ENCODE results near the gene ALDH2. TPM values are rescaled to one million over a fixed set of nuclear protein-coding genes. Genes with fewer than 3 reads are reported as not detected.

Gene ALDH2
- total RNA-seq, 4 donors from 2014 or later, result 70.2 to 120 (median 95.3) TPM

DNA sequence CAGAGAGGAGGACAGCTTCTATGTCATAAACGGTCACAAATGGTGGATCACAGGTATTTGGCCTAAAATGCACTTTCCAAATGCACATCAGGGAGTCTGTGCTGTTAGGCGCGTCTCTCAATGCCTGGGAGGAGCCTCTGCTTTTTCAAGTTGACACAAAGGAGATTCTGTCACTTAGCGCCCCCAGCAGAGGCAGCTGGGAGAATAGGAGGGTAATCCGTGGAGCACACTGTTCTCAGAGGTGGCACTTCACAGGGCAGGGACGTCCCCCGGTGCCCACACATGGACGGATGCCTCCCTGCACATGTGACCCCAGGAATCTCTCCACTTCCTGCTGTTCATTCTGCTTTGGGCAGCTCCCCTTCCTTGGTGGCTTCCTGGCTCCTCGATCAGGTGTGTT, 19.4 kb upstream of the ALDH2 start:
- H3K4me3 ChIP-seq, result no peak overlapping the region
- no peaks in the 10 kb centered on the region for H3K4me1 ChIP-seq
- no peaks in the 10 kb centered on the region for H3K9me3 ChIP-seq
- WGBS, 2 donors, result 66 to 78% methylated on average over 8 to 9 of the region's 9 CpGs
- no peak overlapping the region for H3K27ac ChIP-seq
- peaks cover 0 to 96% (median 0%) of the 10 kb centered on the region in 3 donors for H3K36me3 ChIP-seq
- TF ChIP-seq POLR2A (IDR thresholded peaks at IDR 0.05), result no peak
- TF ChIP-seq EP300 (IDR thresholded peaks at IDR 0.05), result no peak
- TF ChIP-seq, protein P1, sequence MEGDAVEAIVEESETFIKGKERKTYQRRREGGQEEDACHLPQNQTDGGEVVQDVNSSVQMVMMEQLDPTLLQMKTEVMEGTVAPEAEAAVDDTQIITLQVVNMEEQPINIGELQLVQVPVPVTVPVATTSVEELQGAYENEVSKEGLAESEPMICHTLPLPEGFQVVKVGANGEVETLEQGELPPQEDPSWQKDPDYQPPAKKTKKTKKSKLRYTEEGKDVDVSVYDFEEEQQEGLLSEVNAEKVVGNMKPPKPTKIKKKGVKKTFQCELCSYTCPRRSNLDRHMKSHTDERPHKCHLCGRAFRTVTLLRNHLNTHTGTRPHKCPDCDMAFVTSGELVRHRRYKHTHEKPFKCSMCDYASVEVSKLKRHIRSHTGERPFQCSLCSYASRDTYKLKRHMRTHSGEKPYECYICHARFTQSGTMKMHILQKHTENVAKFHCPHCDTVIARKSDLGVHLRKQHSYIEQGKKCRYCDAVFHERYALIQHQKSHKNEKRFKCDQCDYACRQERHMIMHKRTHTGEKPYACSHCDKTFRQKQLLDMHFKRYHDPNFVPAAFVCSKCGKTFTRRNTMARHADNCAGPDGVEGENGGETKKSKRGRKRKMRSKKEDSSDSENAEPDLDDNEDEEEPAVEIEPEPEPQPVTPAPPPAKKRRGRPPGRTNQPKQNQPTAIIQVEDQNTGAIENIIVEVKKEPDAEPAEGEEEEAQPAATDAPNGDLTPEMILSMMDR (IDR thresholded peaks at IDR 0.05), result no peak
- H3K27me3 ChIP-seq, result no peaks in the 10 kb centered on the region
- DNase-seq (ENCODE audit: low spot score in 2 of 2), result no peak

DNA sequence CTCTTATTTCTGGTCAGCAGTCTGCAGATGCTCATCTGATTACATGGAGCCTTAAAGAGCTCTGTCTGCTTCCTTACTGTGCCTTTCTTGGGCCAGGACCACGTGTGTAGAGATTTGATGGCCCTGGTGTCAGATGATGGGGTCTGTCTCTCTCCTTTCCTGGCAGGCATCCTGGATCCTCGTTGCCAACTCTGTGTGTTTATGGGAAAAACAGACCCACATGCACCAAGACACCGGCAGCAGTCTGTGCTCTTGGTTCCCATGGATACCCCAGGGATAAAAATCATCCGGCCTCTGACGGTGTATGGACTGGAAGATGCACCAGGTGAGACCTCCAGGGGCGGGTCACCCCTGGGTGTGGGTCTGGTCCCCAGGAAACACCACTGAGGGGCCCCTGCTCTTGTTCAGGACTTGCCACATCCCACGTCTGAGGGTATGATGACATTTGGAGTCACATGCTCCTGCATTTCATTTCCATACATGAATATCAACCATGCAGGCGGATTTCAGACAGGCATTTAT, 18.5 kb upstream of the ALDH2 start:
- Histone ChIP-seq H3K36me3 (peaks cover 0 to 92% (median 0%) of the 10 kb centered on the region in 3 donors), H3K27ac (no peak overlapping the region), H3K4me3 (no peak overlapping the region), H3K9me3 (no peaks in the 10 kb centered on the region), H3K27me3 (no peaks in the 10 kb centered on the region), H3K4me1 (no peaks in the 10 kb centered on the region)
- WGBS, 2 donors, result 63 to 68% methylated on average over 8 of the region's 8 CpGs
- no peak for DNase-seq (ENCODE audit: low spot score in 2 of 2)
- TF ChIP-seq POLR2A (IDR thresholded peaks at IDR 0.05), result no peak
- no peak for TF ChIP-seq EP300 (IDR thresholded peaks at IDR 0.05)
- TF ChIP-seq, protein P1 (IDR thresholded peaks at IDR 0.05), result no peak

DNA sequence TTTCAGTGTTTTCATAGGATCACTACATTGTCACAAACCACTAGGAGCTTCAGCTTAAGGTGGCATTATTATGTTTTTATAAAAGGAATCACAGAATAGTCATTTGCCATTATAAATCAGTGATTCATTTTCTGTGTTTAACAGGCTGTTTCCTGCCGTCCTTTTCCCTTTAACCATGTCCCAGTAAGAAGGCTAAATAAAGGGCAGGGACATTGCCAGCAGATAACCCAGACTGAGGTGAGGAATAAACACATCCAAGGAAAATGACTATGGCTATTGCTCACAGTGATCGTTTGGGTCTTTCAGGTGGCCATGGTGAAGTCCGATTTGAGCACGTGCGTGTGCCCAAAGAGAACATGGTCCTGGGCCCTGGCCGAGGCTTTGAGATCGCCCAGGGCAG, 17.9 kb upstream of the ALDH2 start:
- TF ChIP-seq, protein P1 (IDR thresholded peaks at IDR 0.05), result no peak
- TF ChIP-seq EP300 (IDR thresholded peaks at IDR 0.05) (no peak), POLR2A (IDR thresholded peaks at IDR 0.05) (no peak)
- Histone ChIP-seq H3K9me3 (no peaks in the 10 kb centered on the region), H3K36me3 (peaks cover 0 to 94% (median 0%) of the 10 kb centered on the region in 3 donors), H3K27ac (no peak overlapping the region), H3K27me3 (no peaks in the 10 kb centered on the region), H3K4me3 (no peak overlapping the region), H3K4me1 (no peaks in the 10 kb centered on the region)
- DNase-seq (ENCODE audit: low spot score in 2 of 2), result no peak
- 80 to 84% methylated on average over 7 of the region's 7 CpGs for WGBS, 2 donors

DNA sequence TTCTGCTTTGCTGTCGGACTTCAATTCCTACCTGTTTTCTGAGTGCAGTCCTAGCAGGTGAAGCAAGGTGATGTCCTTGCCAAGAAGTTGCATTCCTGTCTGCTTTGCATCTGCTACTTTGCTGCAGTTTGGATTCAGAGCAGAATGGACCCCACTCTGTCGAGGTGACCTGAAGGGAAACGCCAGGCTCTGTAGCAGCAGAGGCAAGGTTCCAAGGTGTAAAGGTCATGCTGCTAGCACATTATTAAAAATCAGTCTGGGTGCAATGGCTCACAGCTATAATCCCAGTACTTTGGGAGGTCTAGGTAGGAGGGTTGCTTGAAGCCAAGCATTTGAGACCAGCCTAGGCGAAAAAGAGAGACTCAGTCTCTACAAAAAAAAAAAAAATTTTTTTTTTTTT, 17.3 kb upstream of the ALDH2 start:
- no peak overlapping the region for H3K4me3 ChIP-seq
- no peak overlapping the region for H3K27ac ChIP-seq
- H3K36me3 ChIP-seq, result peaks cover 0 to 94% (median 0%) of the 10 kb centered on the region in 3 donors
- H3K27me3 ChIP-seq, result no peaks in the 10 kb centered on the region
- H3K4me1 ChIP-seq, result no peaks in the 10 kb centered on the region
- 82 to 89% methylated on average over 4 of the region's 4 CpGs for WGBS, 2 donors
- no peak for DNase-seq (ENCODE audit: low spot score in 2 of 2)
- no peaks in the 10 kb centered on the region for H3K9me3 ChIP-seq
- TF ChIP-seq EP300 (IDR thresholded peaks at IDR 0.05) (no peak), POLR2A (IDR thresholded peaks at IDR 0.05) (no peak)
- TF ChIP-seq, protein P1 (IDR thresholded peaks at IDR 0.05), result no peak

DNA sequence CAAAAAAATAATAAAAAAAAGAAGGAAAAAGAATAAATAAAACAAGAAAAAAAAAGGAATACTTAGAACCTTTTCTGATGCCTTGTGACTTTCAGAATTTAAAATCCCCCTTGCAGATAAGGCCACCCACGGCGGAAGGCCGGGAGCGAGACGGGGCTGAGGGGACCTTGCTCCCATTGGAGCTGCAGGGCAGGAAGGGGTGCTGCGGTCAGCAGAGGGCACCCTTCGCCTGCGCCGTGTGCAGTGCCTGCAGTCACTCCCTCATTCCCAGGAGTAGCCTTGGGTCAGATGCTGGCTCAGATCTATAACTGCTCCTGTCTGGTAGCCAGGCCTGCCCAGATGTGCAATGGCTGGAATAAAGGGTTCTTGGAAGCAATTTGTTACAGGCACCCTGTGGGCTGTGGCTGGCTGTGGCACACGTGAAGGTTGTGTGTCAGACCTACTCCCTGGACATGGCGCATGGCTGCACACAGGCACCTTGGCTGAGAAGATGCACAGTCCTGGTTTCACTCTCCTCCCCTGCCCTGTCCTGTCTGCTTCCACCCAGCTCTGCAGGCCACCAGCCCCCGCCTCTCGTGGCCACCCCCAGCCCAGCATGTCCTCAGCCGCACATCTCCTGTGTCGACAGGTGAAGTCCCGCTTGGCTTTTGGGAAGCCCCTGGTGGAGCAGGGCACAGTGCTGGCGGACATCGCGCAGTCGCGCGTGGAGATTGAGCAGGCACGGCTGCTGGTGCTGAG, 13.4 kb upstream of the ALDH2 start:
- Histone ChIP-seq H3K36me3 (peaks cover 0 to 94% (median 0%) of the 10 kb centered on the region in 3 donors), H3K4me1 (peaks cover 0 to 5% (median 2%) of the 10 kb centered on the region in 4 donors)

More for the DNA sequence above, 13.4 kb upstream of the ALDH2 start:
- WGBS, 2 donors, result 67 to 68% methylated on average over 22 to 23 of the region's 23 CpGs
- H3K27ac ChIP-seq, result no peak overlapping the region
- no peaks in the 10 kb centered on the region for H3K27me3 ChIP-seq
- no peaks in the 10 kb centered on the region for H3K9me3 ChIP-seq
- no peak overlapping the region for H3K4me3 ChIP-seq
- TF ChIP-seq, protein P1 (IDR thresholded peaks at IDR 0.05), result peak; percentile 49 to 80 (median 65)
- TF ChIP-seq POLR2A (IDR thresholded peaks at IDR 0.05), result no peak
- DNase-seq (ENCODE audit: low spot score in 2 of 2), result peak in 1 of 2 donors; percentile 33

Data from tibial nerve (tissue), 4 donors.